ENCODE measurements around the gene DNAJB2.
A peak's percentile ranks its signal among the peaks of the same experiment; 100 is the strongest.

The DNAJB2 gene

DNA sequence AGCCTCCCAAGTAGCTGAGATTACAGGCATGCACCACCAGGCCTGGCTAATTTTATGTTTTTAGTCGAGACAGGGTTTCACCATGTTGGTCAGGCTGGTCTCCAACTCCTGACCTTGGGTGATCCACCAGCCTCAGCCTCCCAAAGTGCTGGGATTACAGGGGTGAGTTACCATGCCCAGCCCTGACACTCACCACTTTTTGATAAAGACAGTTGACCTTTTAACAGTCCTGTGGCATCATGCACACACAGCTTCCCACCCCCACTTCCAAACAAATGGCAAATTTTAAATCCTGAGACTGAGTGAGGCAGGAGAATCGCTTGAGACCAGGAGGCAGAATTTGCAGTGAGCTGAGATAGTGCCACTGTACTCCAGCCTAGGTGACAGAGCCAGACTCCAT, 6.2 kb upstream of the DNAJB2 start:
- H3K27ac ChIP-seq (ENCODE audit: low read length) = no peak overlapping the region
- H3K4me1 ChIP-seq (ENCODE audit: low read length) = no peaks in the 10 kb centered on the region

DNA sequence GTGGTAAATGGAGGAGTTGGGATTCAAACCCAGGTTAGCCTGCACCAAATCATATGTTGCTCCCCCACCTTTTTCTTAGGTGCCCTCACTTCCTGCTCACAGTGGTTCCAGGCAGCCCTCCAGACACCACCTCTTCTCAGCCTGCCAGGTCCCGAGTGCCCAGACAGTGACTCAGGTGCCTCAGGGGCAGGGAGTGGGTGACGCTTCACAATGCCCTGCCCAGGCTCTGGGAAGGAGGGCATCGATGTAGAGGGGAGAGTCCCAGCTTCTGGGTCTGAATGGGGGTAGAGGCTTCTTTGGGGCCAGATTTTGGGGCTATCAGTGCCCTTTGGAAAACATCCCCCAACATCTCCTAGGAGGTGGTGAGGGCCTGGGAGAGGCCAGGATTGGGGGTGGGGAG, 5.2 kb upstream of the DNAJB2 start:
- no peak overlapping the region for H3K27ac ChIP-seq (ENCODE audit: low read length)
- H2AFZ ChIP-seq (ENCODE audit: low read depth, low read length) = no peak overlapping the region
- H3K27me3 ChIP-seq (ENCODE audit: low read depth, low read length) = no peaks in the 10 kb centered on the region
- H3K9ac ChIP-seq (ENCODE audit: low read length) = no peak overlapping the region
- no peak overlapping the region for H3K4me3 ChIP-seq (ENCODE audit: low read length)
- no peaks in the 10 kb centered on the region for H4K20me1 ChIP-seq (ENCODE audit: insufficient read depth, low read length)
- H3K9me3 ChIP-seq (ENCODE audit: insufficient read depth, low read length) = no peaks in the 10 kb centered on the region
- H3K4me2 ChIP-seq (ENCODE audit: low read length) = no peak overlapping the region
- H3K79me2 ChIP-seq (ENCODE audit: low read length) = no peaks in the 10 kb centered on the region
- H3K4me1 ChIP-seq (ENCODE audit: low read length) = peaks cover 8% of the 10 kb centered on the region
- no peaks in the 10 kb centered on the region for H3K36me3 ChIP-seq (replicated peaks; ENCODE audit: low read depth, low read length)
- TF ChIP-seq, protein P1, sequence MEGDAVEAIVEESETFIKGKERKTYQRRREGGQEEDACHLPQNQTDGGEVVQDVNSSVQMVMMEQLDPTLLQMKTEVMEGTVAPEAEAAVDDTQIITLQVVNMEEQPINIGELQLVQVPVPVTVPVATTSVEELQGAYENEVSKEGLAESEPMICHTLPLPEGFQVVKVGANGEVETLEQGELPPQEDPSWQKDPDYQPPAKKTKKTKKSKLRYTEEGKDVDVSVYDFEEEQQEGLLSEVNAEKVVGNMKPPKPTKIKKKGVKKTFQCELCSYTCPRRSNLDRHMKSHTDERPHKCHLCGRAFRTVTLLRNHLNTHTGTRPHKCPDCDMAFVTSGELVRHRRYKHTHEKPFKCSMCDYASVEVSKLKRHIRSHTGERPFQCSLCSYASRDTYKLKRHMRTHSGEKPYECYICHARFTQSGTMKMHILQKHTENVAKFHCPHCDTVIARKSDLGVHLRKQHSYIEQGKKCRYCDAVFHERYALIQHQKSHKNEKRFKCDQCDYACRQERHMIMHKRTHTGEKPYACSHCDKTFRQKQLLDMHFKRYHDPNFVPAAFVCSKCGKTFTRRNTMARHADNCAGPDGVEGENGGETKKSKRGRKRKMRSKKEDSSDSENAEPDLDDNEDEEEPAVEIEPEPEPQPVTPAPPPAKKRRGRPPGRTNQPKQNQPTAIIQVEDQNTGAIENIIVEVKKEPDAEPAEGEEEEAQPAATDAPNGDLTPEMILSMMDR (IDR thresholded peaks at IDR 0.05; ENCODE audit: low read depth, low read length) = no peak
- no peak for TF ChIP-seq EZH2phosphoT487 (IDR thresholded peaks at IDR 0.05; ENCODE audit: low read depth)

More for the DNA sequence above, 6.2 kb upstream of the DNAJB2 start:
- no peaks in the 10 kb centered on the region for H3K9me3 ChIP-seq (ENCODE audit: insufficient read depth, low read length)
- H4K20me1 ChIP-seq (ENCODE audit: insufficient read depth, low read length) = no peaks in the 10 kb centered on the region
- H3K4me2 ChIP-seq (ENCODE audit: low read length) = no peak overlapping the region
- H3K79me2 ChIP-seq (ENCODE audit: low read length) = no peaks in the 10 kb centered on the region
- H3K9ac ChIP-seq (ENCODE audit: low read length) = no peak overlapping the region
- H3K36me3 ChIP-seq (replicated peaks; ENCODE audit: low read depth, low read length) = no peaks in the 10 kb centered on the region
- no peak overlapping the region for H3K4me3 ChIP-seq (ENCODE audit: low read length)
- H3K27me3 ChIP-seq (ENCODE audit: low read depth, low read length) = no peaks in the 10 kb centered on the region
- no peak overlapping the region for H2AFZ ChIP-seq (ENCODE audit: low read depth, low read length)
- no peak for TF ChIP-seq EZH2phosphoT487 (IDR thresholded peaks at IDR 0.05; ENCODE audit: low read depth)

DNA sequence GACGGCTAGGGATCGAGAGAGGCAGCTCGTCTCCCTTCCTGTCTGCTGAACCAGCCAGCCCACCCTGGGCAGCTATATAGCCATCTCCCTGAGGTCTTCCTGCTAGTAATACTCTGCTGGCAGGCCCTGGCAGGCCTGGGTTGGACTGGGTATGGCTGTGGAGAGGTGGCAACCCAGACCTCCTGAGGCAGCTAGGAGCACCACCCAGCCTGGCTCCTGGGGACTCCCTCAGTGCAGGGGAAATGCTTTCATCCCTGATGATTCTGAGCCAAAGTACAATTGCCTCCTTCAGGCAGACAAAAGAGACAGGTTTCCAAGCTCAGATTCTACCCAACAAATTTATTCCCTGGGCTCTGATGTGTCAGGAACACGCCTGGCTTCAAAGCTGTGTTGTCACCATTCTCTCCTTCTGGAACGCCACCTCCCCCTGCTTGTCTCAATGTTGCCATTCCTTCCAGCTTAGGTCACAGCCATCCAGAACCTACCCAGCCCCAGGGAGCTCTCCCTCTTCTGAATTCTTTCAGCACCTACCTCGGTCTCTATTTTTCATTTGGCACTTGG, 4.7 kb upstream of the DNAJB2 start:
- H3K4me1 ChIP-seq (ENCODE audit: low read length) = peaks cover 8% of the 10 kb centered on the region
- no peaks in the 10 kb centered on the region for H3K36me3 ChIP-seq (replicated peaks; ENCODE audit: low read depth, low read length)
- no peak overlapping the region for H2AFZ ChIP-seq (ENCODE audit: low read depth, low read length)
- no peak overlapping the region for H3K4me3 ChIP-seq (ENCODE audit: low read length)
- no peak for TF ChIP-seq EZH2phosphoT487 (IDR thresholded peaks at IDR 0.05; ENCODE audit: low read depth)
- TF ChIP-seq, protein P1 (IDR thresholded peaks at IDR 0.05; ENCODE audit: low read depth, low read length) = no peak
- H3K79me2 ChIP-seq (ENCODE audit: low read length) = no peaks in the 10 kb centered on the region
- no peaks in the 10 kb centered on the region for H3K9me3 ChIP-seq (ENCODE audit: insufficient read depth, low read length)
- H3K9ac ChIP-seq (ENCODE audit: low read length) = no peak overlapping the region
- H3K27me3 ChIP-seq (ENCODE audit: low read depth, low read length) = no peaks in the 10 kb centered on the region
- no peaks in the 10 kb centered on the region for H4K20me1 ChIP-seq (ENCODE audit: insufficient read depth, low read length)
- H3K27ac ChIP-seq (ENCODE audit: low read length) = no peak overlapping the region
- no peak overlapping the region for H3K4me2 ChIP-seq (ENCODE audit: low read length)

DNA sequence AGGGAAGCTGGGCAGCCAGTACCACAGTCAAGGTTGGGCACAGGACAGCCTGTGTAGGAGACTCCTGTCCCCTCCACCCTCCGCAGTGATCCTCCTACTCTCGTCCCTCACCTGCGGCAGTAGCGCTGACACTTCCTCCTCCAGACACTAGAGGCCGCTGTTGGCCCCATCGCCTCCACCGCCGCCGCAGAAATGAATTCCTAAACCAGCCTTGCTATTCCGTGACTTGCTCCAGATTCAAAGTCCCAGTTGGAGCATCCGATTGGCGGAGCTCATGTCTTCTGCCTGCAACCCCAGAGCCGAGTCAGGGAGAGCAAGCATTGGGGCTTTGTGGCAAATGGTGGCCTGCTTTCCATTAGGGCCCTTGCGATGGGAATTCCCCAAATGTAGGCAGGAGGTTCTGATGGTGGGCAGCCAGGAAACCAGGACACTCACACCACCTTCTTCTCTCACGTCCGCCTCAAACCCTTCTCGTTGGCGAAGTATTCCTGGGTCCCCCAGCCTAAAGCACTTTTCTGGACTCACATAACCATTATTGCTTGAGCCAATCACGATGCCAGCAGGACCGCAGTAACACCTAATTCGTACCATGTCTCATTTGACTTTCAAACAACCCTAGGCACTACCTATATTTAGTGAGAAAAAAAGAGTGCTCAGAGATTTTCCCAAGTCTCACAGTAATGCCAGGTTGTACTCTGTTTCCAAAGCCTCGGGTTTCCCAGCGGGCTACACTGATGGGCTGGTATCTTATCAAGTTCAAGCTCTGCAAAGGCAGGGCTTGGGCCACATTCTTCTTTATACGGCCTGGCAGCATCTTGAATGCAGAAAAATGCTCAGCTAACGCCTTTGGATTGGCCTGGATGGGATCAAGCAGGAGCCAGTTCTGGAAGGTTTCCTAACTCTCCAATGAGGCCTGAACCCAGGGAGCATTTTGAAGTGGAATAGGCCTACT, 1.2 kb upstream of the DNAJB2 start:
- H2AFZ ChIP-seq (ENCODE audit: low read depth, low read length) = peak overlapping the region; percentile 82
- peaks cover 3% of the 10 kb centered on the region for H3K36me3 ChIP-seq (replicated peaks; ENCODE audit: low read depth, low read length)
- H3K27me3 ChIP-seq (ENCODE audit: low read depth, low read length) = no peaks in the 10 kb centered on the region
- H3K4me2 ChIP-seq (ENCODE audit: low read length) = peak overlapping the region; percentile 96
- TF ChIP-seq, protein P1 (IDR thresholded peaks at IDR 0.05; ENCODE audit: low read depth, low read length) = peak; percentile 81
- TF ChIP-seq EZH2phosphoT487 (IDR thresholded peaks at IDR 0.05; ENCODE audit: low read depth) = no peak
- H4K20me1 ChIP-seq (ENCODE audit: insufficient read depth, low read length) = no peaks in the 10 kb centered on the region
- H3K79me2 ChIP-seq (ENCODE audit: low read length) = no peaks in the 10 kb centered on the region
- peak overlapping the region; percentile 85 for H3K9ac ChIP-seq (ENCODE audit: low read length)
- H3K4me1 ChIP-seq (ENCODE audit: low read length) = peaks cover 11% of the 10 kb centered on the region
- H3K4me3 ChIP-seq (ENCODE audit: low read length) = peak overlapping the region; percentile 90
- peak overlapping the region; percentile 90 for H3K27ac ChIP-seq (ENCODE audit: low read length)
- H3K9me3 ChIP-seq (ENCODE audit: insufficient read depth, low read length) = no peaks in the 10 kb centered on the region

All from OCI-LY3 (cell line).